T-helper 22 cell (primary cell): ENCODE measurements around the gene BCDIN3D.
"Not testable (repeated sequence)": the region's sequence is repeated elsewhere in the genome, so short reads cannot be mapped to it uniquely, and the experiment has no call there.

Experiments used
- DNase-seq: peaks from one replicate; pipeline ENCODE4 v3.0.0-alpha.2; 2020; ENCODE audit warnings: low read depth

BCDIN3D gene

DNA sequence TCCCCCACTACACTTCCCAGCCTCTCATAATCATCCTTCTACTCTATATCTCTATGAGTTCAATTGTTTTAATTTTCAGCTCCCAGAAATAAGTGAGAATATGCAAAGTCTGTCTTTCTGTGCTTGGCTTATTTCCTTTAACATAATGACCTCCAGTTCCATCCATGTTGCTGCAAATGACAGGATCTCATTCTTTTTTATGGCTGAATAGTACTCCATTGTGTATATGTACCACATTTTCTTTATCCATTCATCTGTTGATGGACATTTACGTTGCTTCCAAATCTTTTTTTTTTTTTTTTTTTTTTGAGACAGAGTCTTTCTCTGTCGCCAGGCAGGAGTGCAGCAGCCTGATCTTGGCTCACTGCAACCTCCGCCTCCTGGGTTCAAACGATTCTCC is 13.0 kb upstream of the BCDIN3D start:
- DNase-seq = not testable (repeated sequence)

DNA sequence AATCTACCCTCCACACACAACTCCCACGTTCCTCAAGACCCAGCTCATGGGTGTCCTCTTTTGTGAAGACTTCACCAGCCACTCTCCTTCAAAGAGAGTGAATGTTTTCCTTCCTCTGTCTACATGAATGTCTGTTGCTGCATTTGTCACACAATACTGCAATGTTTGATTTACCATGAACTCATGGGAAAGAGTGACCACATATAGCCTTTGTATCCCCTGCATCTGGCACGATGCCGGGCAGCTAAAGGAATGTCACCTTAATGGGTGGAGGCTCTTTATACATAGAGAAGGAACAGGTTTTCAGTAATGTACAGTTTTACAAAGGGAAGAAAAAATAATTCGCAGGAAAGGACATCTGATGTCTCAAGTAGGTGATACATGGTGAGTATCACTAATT is 12.1 kb upstream of the BCDIN3D start:
- no peak for DNase-seq

DNA sequence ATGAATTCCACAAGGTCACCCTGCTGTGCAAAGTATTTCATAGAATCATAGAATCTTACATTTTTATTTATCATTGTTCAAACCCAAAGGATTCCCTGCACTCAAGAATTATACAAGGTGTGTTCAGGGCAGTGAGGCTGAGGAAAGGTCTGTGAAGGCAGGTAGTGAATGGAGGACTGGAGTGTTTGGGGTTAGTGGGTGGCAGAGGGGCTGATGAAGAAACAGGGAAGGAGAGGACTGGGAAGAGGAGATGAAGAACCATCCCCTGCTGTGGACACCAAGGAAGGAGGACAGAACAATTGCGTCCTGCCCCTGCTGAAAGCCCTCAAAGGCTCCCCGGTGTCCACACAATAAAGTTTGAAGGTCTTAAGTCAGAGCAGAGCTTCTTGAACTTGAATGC is 10.8 kb upstream of the BCDIN3D start:
- no peak for DNase-seq

DNA sequence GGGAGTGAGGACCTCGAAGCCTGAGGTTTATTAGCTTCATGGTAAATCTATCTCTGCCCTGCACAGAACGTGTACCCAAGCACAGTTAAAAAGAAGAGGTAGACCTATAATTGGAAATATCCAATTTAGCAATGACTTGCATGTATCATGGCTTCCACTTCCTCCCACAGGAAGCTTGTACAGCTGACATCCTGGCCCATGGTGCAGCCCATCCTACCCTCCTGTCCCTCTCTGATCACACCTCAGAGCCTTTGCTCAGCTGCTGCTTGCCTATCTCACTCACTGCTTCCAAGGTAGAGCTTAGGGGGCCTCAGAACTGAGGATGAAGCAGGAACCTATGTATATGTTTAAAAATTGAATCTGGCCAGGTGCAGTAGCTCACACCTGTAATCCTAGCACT is 4.3 kb upstream of the BCDIN3D start:
- DNase-seq = no peak

DNA sequence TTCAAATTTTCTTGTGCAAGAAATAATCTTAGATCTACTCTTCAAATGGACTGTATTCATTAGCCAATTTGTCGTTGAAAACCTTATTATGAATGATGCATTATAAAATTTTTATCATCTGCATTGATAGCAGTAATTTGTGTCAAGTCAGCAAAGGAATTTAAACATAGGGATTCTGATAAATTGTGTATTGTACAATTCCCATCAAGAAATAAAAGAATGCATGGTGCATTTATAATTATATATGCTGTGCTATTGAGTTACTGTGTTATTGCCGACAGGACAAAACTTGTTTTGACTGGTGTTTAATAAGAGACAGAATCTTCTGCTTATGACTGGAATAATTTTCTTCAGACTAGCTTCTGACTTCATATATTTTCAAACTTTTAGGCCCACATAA is 3.1 kb upstream of the BCDIN3D start:
- no peak for DNase-seq

DNA sequence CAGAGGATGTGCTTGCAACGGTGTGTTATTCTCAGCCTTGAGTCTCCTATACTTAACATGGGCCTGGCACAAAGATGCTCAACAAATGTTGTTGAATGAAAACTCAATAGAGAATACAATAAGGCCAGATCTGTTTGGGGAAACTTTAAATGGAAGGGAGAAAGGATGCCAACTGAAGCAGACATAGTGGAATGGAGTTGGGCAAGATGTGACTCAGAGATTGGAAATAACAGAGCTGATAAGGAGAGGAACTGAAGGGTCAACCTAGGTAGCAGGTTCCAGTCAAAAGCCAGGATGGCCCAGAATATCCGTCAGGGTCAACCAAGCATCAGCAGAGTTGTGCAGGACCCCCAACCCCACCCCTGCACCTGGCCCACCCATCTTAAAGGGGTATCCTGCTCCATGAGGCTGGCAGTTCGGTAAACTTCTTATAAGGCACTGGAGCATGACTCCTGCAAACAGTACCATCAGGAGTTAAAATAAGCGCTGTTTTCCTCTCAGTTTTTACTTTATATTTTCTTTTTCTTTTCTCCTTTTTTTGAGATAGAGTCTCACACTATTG is 1.1 kb upstream of the BCDIN3D start:
- DNase-seq = no peak

DNA sequence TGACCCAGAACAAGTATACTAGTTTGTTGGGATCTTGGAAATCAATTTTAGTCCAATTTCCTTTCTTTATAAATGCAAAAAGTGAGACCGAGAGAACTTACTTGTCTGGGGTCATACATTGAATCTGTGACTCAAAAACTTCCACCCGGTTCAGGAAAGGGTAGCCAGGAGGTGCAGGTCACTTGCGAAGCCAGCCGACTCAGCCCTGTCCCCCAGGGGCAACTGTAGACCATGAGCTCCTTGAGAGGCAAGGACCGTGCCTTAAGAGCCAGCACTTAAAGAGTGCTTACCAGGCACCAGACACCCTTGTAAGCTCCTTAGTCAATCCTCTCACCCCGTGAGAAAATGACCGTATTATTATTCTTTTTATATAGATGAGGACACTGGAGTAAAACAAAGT is 505 bp upstream of the BCDIN3D start:
- DNase-seq = no peak

DNA sequence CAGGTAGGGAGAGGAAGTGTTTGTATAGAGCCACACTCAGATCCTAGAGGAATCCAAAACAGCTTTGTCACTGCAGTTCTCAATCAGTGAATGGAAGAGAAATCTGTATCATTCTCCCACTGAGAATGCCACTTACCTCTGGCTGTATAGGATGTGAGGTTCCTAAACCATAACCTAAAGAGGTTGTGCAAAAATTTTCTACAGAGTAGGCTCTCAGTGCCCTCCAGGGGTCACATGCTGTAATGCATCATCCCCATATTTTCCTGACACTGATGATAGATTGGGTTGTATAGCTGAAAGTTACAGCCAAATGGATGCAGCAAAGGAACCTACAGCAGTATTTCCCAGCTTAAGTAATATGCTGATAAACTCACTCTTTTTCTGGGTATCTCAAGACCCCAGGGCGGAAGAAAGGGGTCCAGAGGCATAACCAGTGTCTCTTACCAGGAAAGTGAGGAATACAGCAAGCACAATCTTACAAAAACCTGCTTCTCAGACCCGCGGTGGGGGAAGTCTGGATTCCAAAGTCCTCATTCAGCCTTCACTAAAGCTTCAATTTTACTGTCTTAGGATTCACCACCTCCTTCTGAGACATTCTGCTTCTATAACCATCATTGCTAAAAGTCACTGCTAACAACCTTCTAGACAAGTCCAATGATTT is 3.8 kb downstream of the BCDIN3D start:
- DNase-seq = no peak

DNA sequence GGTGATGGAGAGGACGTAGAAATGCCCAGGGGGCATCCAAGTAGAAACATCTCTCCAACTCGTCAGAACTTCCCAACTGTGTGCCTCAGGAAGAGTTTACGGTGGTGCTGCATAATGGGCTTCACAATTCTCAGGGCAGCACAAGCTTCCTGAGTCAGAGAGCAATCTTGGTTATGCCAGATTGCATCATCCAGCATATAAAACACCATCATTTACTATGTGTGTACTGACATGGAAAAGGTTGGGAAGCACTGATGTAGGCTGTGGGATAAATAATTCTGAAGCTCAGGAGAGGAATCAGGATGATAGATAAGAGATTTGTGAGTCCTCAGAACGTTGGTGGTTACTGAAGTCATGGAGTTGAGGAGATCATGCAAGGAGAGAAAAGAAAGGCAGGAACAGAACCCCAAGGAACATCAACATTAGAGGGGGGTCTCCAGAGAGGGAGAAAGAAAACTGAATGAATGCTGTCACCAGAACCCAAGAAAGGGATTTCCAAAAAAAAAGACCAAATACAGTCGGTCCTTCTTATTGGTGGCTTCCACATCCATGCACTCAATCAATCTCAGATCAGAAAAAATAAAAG is 10.0 kb downstream of the BCDIN3D start:
- no peak for DNase-seq

DNA sequence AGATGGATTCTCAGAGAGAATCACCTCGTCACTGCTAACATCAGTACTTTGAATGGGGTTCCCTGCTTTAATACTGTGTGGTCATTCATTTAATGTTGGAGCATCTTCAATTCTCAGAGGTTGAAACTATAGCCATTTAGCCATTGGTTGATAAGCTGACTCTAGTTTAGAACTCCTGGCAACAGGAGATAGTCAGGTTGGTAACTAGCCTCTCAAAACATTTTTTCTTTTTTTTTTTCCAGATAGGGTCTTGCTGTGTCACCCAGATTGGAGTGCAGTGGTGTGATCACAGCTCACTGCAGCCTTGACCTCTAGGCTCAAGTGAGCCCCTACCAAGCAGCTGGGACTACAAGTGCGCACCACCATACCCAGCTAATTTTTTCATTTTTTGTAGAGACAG is 11.2 kb downstream of the BCDIN3D start:
- DNase-seq = no peak

DNA sequence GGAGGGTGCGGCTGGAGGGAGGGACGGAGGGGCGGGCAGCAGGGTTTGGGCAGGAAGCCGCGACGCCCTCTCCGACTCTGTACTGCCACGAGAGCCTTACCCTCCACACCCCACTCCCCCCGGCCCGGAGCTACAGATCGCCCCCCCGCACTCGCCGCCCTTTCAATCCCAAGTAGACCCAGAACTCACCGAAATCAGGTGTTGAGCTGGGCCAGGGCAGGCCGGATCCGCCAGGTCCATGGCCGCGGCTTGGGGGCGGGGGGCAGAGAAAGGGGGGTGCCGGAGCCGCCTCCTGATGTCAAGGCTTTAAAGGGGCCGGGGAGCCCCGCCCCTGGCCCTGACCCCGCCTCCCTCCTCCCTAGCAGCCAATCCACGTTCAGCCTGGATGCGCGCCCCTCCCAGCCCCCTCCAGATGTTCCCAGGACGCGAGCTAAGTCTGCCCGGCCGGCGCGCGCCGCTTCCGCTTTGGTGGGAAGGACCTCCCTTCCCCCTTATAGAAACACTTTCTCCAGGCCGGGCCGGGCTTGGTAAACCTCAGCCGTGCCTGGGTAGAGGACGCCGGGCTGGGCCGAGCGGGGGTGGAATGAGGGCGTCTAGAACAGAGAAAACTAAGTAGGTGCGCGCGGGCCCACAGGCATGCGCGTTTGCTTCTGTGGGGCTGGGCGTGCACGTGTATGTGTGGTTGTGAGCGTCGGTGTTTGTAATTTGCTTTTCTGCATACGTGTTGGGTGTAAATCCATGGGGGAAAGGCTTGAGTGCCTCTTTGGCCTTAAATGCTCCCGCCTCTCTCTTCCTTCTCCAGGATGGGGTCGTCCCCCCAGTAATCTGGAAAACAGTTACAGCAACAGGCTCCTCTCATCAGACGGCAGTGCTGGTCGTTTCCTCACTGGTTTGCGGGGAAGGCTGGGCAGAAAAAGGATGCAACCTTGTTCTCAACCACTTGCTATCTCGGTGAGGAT is 14.5 kb downstream of the BCDIN3D start, which contains the start of gene NCKAP5L:
TSS of gene NCKAP5L (minus strand) at position 281 of the 959 bp plus-strand sequence. CDS start 24,369 bp downstream, outside the sequence.
- DNase-seq = peak; percentile 91

DNA sequence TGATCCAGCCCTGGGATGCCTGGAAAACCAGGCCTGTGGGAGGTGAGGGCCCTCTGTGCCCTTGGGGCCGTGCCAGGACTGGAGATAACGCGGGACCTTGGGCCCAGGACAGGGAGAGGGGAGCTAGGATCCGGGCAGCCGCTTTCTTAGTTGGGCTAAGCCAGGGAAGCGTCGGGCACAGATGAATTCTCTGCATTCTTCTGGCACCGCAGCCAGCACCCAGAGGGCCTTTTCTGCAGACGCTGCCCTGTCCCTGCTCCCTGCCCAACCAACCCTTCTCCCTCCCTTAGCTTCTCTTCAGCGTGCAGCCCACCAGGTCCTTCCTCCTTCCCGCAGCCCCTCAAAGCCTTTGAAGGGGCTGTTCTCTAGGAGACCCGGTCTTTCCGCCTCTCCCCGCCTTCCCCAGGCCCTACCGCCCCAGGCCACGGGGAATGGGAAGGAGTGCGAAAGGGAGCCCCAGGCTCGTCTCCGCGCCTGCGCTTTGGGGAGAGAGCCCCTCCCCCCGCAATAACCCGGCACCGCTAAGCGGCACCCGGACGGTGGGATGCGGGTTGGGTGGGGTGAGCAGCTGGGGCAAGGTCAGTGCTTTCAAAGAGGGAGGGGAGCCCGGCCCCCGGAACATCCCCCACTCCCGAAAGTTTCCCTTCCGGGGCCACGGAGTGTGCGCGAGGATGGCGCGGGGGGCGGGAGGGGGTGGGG is 15.4 kb downstream of the BCDIN3D start:
- DNase-seq = peak; percentile 32

DNA sequence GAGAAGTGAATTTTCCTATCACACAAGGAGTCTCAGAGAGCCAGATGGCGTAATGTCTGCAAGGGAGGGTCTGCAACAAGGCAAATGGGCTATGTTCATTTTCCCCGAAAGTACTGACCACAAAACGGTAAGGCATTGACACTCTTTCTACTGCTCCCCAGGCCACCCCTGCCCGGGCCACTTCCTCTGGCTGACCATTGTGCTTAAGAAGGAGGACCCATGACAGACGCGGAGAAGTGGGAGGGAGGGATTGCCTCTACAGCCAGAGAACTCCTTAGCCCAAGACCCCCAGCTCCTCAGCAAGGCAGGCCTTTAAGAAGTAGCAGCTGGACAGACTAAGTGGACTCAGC is 15.9 kb downstream of the BCDIN3D start:
- no peak for DNase-seq

DNA sequence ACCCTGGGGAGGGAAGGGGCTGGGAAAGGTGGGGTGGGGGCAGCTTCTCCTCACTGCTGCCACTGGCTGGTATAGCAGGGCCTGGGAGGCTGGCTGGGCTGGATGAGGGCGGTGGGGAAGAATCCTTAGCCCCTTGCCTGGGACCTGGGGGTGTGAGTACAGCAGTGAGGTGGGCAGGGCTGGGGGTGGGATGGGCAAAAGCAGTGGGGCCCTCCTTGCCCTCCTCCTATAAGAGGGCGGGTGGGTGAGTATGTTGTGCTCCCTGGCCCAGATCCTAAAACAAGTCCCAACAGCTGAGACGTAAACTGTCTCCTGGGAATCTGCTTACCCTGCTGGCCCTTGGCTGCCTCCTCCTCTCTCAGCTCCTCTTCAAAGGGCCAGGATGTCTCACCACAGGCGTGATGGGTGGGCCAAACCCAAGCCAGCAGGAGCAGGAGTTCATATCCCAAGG is 16.9 kb downstream of the BCDIN3D start:
- DNase-seq = no peak

DNA sequence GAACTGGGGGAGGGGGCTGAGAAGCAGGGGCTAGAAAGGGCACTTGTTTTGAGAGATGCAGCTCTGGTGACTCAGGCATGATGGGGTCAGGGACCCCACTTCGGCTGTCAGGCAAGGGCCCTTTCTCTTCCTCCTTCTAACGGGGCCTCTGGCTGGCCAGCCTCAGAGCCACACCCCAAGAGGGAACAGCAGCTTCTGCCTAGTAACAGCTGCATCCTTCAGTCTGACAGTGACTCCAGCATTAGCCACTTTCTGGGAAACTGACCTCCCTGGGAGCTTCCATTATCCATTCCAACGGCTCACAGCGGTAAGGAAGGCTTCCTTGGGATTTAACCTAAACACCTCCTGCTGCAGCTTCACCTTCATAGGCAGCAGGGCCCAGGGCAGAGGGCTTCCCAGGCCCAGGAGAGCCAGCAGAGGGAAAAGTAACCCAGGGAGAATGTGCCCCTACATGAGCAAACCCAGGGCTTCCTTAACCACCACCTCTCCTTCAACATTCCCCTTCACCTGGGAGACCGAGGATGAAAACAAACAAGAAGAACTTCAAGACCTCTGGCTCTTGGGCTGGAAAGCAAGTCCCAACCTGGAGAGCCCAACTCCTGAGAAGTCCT is 17.4 kb downstream of the BCDIN3D start:
- no peak for DNase-seq

DNA sequence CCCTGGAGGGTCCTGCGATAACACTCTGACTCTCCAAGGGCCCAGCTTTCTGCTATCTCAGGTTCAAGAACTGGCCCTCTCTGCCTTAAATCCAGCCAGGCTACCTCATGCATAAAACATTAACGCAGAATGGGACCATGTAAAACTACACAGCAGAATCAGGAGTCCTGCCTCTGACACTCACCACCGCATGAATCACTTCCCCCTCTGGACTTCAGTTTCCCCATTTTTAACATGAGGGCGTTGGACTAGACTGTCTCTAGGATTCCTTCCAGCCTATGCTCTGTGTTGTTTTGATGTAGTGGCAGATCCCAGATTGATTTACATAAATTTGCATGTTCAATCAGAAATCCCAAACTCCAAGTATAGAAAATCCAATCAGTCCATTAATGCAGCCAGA is 18.0 kb downstream of the BCDIN3D start:
- DNase-seq = no peak

DNA sequence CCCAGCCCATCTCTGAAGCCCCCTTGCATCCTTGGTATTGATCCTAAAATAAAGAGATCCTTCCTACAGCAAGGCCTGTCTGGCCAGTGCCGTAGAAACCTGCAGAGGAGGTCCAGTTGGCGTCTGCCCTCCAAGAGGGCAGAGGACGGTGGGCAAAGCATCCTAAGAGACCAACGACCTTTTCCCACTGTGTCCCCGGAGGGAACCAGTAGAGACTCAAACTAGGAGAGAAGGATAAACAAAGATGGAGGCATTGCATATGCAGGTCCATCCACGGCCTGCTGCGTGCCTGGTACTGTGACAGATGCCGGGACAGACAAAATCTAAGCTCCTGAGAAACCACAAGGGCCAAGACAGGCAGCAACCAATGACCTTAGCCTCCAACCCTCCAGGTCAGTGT is 18.5 kb downstream of the BCDIN3D start:
- no peak for DNase-seq

DNA sequence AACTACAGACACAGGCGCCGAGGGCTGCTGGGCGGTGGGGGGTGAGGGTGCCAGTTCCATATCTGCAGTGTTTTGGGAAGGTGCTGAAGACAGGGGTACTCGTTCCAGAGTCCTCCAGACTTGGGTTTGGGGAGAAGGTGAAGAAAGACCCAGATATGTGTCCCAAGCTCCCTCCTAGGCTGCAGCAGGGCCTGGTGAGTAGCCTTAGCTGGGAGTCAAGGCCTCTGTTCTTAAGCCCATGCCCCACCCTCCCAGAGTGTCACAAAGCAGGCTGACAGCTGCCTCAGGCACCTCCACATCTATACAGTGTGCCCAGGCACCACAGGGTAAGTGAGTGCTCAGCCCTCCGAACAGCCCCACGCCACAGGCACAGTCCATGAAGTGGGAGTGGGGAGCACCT is 19.0 kb downstream of the BCDIN3D start:
- no peak for DNase-seq

DNA sequence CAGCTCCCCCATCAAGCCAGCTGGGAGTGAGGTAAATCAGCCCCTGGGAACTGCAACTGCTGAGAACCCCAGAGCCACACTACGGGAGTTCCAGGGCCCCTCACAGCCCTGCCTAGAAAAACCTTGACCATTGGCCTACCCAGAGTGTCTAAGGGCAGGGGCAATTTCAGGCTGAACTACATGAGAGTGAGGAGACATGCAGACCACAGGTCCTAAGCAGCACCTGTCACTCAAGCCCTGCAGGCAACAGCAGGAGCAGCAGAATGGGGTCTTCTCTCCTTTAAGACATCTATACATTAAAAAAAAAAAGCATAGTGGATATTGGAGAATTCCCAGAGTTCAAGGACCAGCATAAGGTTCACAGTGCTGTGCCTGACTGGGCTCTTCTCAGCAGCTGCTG is 19.6 kb downstream of the BCDIN3D start:
- no peak for DNase-seq

DNA sequence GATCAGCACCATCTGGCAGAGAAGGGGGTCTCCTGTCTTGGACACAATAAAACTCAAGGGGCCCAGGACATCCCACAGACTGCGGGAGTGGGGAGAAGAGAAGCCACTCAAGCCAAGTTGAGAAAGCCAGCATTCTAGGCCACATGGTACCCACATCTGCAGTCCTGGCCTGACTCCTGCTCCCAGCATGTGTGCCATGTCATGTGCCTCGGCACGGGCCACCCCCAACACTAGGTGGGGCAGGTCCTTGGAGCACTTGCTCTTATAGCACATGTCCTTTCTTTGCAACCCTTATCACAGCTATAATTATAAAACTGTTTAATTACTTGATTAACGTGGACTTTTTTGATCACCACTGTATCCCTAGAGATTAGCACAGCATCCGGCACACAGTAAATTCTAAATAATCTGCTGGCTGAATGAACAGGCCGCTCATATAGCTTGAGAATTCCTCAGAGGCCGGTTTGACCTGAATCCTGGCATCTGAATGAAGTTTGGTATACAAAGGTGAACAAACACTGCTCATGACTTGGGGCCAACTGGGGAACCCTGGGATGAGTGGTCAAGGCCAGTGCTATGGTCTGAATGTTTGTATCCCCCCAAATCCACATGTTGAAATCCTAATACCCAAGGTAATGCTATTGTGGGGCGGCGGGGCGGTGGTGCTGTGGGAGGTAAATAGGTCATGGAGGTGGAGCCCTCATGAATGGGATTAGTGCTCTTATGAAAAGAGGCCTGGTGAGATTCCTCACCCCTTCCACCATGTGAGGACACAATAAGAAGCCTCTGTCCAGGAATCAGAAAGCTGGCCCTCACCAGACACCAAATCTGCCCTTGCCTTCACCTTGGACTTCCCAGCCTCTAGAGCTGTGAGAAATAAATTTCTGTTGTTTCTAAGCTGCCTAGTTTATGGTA is 21.3 kb downstream of the BCDIN3D start:
- DNase-seq = no peak

DNA sequence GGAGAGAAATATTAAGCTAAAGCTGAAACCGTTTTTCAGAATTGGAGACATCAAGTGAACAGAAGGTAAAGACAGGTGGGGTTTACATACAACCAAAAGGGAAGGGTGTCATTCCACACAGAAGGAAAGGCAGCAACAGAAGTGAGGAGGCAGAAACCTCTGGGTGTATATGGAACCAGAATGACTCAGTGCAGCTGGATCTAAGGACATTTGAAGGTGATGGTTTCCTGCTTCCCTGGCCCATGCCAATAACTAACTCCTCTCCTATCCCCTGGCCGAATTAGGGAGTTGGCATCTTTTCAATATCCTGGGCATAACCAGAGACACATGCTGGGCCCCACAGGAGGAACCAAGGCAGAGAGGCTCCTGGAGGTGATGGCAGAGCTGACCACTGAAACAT is 23.1 kb downstream of the BCDIN3D start:
- DNase-seq = no peak
